NB4 (cell line): ENCODE results near the gene CRTAP.

Experiments
- MYC ChIP-seq: IDR thresholded peaks from 2 replicates; pipeline ENCODE4 v1.6.1; 2011; ENCODE audit warnings: low read depth, low read length
- POLR2A ChIP-seq: IDR thresholded peaks from 2 replicates; pipeline ENCODE4 v1.6.1; 2011; ENCODE audit warnings: mild to moderate bottlenecking; ENCODE audit not compliant: insufficient read length; ENCODE audit errors: extremely low read depth
- TF ChIP-seq, protein P1 (sequence below): IDR thresholded peaks from one replicate; pipeline ENCODE4 v1.5.1; 2012; ENCODE audit warnings: low read depth, low read length
- TF ChIP-seq, protein P2 (sequence below): IDR thresholded peaks from 2 replicates; pipeline ENCODE4 v1.6.1; 2011; ENCODE audit warnings: low read depth, low read length

DNA sequence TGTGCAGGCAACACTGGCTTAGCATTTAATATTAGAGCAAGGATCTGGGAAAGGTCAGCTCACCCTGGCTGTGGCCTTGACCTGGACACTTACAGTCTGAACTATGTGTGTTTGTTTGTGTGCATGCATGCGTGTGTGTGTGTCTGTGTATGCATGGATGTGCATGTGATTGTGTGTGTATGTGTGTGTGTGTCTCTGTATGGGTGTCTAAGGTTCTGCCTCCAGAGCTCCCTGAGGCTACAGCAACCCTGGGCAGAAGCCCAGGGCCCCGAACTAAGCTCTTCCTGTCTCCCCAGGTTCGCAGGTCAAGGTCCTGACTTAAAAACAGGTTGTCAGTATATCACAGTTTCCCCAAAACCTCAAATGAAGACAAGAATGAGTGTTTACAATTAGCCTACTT lies 53.5 kb downstream of the CRTAP start:
- TF ChIP-seq, protein P1, sequence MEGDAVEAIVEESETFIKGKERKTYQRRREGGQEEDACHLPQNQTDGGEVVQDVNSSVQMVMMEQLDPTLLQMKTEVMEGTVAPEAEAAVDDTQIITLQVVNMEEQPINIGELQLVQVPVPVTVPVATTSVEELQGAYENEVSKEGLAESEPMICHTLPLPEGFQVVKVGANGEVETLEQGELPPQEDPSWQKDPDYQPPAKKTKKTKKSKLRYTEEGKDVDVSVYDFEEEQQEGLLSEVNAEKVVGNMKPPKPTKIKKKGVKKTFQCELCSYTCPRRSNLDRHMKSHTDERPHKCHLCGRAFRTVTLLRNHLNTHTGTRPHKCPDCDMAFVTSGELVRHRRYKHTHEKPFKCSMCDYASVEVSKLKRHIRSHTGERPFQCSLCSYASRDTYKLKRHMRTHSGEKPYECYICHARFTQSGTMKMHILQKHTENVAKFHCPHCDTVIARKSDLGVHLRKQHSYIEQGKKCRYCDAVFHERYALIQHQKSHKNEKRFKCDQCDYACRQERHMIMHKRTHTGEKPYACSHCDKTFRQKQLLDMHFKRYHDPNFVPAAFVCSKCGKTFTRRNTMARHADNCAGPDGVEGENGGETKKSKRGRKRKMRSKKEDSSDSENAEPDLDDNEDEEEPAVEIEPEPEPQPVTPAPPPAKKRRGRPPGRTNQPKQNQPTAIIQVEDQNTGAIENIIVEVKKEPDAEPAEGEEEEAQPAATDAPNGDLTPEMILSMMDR: no peak
- TF ChIP-seq POLR2A (no peak), MYC (no peak)
- TF ChIP-seq, protein P2, sequence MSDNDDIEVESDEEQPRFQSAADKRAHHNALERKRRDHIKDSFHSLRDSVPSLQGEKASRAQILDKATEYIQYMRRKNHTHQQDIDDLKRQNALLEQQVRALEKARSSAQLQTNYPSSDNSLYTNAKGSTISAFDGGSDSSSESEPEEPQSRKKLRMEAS: no peak
